ENCODE measurements around the gene CTSA.

DNA sequence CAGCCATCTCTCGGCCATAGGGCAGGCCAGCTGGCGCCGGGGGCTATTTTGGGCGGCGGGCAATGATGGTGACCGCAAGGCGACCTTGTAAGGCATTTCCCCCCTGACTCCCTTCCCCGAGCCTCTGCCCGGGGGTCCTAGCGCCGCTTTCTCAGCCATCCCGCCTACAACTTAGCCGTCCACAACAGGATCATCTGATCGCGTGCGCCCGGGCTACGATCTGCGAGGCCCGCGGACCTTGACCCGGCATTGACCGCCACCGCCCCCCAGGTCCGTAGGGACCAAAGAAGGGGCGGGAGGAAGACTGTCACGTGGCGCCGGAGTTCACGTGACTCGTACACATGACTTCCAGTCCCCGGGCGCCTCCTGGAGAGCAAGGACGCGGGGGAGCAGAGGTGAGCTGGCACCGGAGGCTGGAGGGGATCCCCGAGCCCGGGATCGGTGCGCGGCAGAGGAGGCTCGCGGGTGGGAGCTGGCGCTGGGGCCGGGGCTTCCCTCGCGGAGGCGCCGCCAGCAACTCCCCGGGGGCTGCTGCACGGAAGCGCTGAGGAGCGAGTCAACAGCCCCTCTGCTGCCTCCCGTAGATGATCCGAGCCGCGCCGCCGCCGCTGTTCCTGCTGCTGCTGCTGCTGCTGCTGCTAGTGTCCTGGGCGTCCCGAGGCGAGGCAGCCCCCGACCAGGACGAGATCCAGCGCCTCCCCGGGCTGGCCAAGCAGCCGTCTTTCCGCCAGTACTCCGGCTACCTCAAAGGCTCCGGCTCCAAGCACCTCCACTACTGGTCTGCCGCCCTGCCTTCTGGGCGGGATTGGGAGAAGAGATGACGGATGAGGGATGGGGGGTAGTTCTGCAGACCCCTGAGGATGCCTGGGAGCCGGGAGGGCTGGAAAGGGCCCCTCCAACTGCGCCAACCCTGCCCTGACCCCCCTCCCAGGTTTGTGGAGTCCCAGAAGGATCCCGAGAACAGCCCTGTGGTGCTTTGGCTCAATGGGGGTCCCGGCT, at the start of gene CTSA, which contains the start of gene NEURL2:
- TF ChIP-seq CTCF (conservative IDR thresholded peaks at IDR 0.05), result no peak
- TF ChIP-seq ZFX (IDR thresholded peaks at IDR 0.05), result no peak

All from C4-2B (cell line).